Choroid plexus epithelial cell (primary cell): Measurements from ENCODE around the gene ARHGAP11A.

Source experiments
- DNase-seq: peaks from one replicate; pipeline ENCODE4 v3.0.0-alpha.2; 2010; ENCODE audit warnings: low read depth
- H3K4me3 ChIP-seq: 2 replicates; pipeline ENCODE4 v1.5.1; 2011; ENCODE audit warnings: low read depth, mild to moderate bottlenecking, control low read depth, low read length, moderate library complexity
- TF ChIP-seq, protein P1 (sequence below): conservative IDR thresholded peaks from 2 replicates; pipeline ENCODE4 v1.5.1; 2011; ENCODE audit warnings: low read depth, mild to moderate bottlenecking, control low read depth, inconsistent platforms, low read length, moderate library complexity

The ARHGAP11A gene

GRCh38 chr15:32659340-32660155 lies 44.2 kb downstream of the ARHGAP11A start:
- DNase-seq: peak; percentile 57
- TF ChIP-seq, protein P1, sequence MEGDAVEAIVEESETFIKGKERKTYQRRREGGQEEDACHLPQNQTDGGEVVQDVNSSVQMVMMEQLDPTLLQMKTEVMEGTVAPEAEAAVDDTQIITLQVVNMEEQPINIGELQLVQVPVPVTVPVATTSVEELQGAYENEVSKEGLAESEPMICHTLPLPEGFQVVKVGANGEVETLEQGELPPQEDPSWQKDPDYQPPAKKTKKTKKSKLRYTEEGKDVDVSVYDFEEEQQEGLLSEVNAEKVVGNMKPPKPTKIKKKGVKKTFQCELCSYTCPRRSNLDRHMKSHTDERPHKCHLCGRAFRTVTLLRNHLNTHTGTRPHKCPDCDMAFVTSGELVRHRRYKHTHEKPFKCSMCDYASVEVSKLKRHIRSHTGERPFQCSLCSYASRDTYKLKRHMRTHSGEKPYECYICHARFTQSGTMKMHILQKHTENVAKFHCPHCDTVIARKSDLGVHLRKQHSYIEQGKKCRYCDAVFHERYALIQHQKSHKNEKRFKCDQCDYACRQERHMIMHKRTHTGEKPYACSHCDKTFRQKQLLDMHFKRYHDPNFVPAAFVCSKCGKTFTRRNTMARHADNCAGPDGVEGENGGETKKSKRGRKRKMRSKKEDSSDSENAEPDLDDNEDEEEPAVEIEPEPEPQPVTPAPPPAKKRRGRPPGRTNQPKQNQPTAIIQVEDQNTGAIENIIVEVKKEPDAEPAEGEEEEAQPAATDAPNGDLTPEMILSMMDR: peak; percentile 11
- no peak overlapping the region for H3K4me3 ChIP-seq

DNA sequence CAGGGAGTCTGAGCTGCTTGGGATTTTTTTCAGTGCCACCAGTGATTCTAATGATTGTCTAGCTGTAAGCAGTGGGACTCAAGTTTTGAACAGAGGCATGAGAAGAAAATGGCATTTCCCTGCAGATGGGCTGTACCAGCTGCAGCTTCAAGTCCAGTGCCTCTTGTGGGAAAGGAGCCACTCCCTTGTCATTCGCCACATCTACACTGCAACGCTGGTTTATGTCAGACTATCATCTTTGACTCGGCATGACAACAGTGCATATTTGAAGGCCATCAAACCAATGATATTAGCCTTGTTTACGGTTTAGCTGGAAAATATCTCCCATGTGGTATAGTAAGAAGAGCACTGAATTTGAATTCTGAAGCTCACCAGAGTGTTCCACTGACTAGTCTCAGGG lies 48.4 kb downstream of the ARHGAP11A start:
- no peak for DNase-seq
- TF ChIP-seq, protein P1: no peak
- no peak overlapping the region for H3K4me3 ChIP-seq

DNA sequence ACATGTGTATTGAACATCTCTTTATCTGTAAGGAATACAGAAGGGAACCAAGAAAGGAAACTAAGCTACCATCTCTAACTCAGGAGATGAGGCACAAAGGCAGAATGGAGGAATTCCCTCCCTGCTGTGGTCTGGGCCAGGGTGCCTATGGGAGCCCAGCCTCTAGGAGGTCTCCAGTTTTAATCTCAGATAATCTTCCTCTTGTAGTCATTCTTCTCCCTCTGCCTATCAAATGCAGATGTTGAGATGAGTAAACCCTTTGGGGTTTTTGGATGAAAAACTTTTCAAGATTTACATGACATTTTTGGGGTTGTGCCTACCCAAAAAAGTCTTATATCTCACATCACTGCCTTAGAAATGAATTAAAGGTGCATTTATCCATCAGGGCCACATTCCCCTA lies 49.5 kb downstream of the ARHGAP11A start:
- DNase-seq: no peak
- TF ChIP-seq, protein P1: no peak

DNA sequence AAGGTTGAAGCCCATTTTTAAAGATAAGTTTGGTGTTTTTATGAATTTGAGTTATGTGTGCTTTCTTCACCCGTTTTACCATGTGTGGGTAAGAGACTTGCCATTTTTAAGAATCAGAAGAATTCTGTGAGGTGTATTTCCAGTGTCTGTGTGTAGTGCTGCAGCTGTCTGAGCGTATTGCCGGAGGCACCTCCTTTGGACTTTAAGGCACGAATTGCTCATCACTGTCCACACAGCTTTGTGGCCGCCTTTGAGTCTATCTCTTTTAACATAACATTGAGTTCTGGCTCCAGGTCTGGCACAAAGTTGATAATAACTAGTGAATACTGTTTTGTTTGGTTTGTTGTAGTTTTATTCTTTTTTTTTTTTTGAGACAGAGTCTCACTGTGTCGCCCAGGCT lies 52.0 kb downstream of the ARHGAP11A start:
- TF ChIP-seq, protein P1: no peak
- H3K4me3 ChIP-seq: no peak overlapping the region
- no peak for DNase-seq

More for the DNA sequence above, 49.5 kb downstream of the ARHGAP11A start:
- H3K4me3 ChIP-seq: no peak overlapping the region

DNA sequence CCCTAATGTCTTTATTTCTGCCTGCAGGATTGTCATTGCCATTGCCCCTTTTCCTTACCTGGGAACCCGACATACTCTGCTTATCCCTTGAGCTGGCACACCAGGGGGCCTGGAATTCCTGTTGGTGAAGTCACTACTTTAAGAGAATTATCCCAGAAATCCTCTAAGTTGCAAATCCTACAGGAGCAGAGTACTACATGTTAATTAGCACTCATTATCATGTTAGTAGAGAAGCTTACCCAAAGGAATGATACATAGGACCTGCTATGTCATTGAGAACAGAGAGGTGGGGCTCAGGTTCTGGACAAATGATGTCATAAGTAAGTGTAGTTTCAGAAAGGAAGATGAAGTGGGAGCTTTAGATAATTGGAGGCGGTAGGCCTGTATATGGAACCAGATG lies 53.6 kb downstream of the ARHGAP11A start:
- TF ChIP-seq, protein P1: no peak
- DNase-seq: peak; percentile 17
- H3K4me3 ChIP-seq: no peak overlapping the region

DNA sequence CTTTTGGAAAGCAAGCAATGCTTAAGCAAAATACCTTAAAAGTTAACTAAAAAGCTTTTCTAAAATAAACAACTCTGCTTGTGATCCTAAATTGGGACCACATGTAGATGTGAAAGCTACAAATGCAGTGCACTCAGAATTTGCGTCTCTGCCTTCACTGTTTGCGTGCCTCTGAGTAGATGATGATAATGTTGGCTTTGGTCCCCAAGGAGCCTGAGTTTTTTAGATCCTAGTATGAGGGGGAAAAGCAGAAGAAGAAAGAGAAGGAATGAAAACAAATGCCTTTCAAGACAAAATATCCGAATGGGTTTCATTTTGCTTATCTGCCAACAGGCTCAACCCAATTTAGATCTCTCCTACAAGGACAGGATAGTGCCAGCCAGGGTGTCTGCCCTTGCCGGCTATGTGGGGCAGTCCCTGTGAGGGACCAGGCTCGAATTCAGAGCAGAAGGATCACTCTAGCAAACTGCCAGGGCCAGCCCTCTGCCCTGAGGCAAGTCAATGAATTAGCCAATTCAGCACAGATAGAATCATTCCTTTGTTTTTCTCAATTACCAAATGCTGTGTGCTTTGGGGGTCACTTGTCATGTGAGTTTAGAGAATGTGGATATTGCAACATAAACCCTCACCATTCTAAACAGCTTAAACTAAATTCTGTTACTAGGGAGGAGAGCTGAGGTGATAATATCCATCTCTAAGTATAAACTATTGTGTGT lies 54.8 kb downstream of the ARHGAP11A start:
- no peak overlapping the region for H3K4me3 ChIP-seq
- peak; percentile 65 for DNase-seq
- TF ChIP-seq, protein P1: no peak
